Kidney (tissue), 14 donors: ENCODE measurements around the gene HPSE2. TPM values are rescaled to one million over a fixed set of nuclear protein-coding genes. Genes with fewer than 3 reads are reported as not detected.

ENCODE experiments used
- DNase-seq, 5 donors: peaks; one replicate each; pipeline ENCODE4 v3.0.0-alpha.2; 2013 to 2020
- FAIRE-seq: peaks from 2 replicates; lab custom pipeline; 2012; peaks lifted over from hg19 to GRCh38; lab: Jason Lieb, UNC
- H3K27ac ChIP-seq, 2 donors: one replicate each; pipeline ENCODE4 v1.7.0; 2013; ENCODE audit warnings: low read depth in 2 of 2, low read length in 2 of 2, inconsistent platforms in 1 of 2
- H3K27me3 ChIP-seq: one replicate; pipeline ENCODE4 v1.7.1; 2013; ENCODE audit warnings: low read length, inconsistent platforms; ENCODE audit not compliant: control insufficient read depth, insufficient read depth
- H3K36me3 ChIP-seq, 3 donors: one replicate each; pipeline versions ENCODE4 v1.7.0 to v1.7.1; 2013; ENCODE audit warnings: low read length in 3 of 3, control low read depth in 1 of 3, inconsistent platforms in 1 of 3; ENCODE audit not compliant: insufficient read depth in 3 of 3, control insufficient read depth in 2 of 3
- H3K4me1 ChIP-seq, 3 donors: one replicate each; pipeline versions ENCODE4 v1.7.0 to v1.7.1; 2013; ENCODE audit warnings: low read length in 3 of 3, inconsistent platforms in 1 of 3, low read depth in 1 of 3; ENCODE audit not compliant: control insufficient read depth in 2 of 3, insufficient read depth in 2 of 3
- H3K4me3 ChIP-seq, 3 donors: one replicate each; pipeline versions ENCODE4 v1.7.0 to v1.8.1; 2013; ENCODE audit warnings: low read length in 3 of 3, control low read depth in 1 of 3, inconsistent platforms in 1 of 3
- H3K9ac ChIP-seq, 3 donors: one replicate each; pipeline versions ENCODE4 v1.7.0 to v1.7.1; 2013; ENCODE audit warnings: low read length in 3 of 3, control low read depth in 1 of 3, inconsistent platforms in 1 of 3
- H3K9me3 ChIP-seq, 3 donors: one replicate each; pipeline versions ENCODE4 v1.7.0 to v1.7.1; 2013; ENCODE audit warnings: low read length in 3 of 3, control low read depth in 1 of 3, inconsistent platforms in 1 of 3; ENCODE audit not compliant: control insufficient read depth in 2 of 3, insufficient read depth in 1 of 3
- intact Hi-C: fragments of 100-400 bp; cut with DNase I; formaldehyde crosslinking; loops from one replicate; pipeline ENCODE4 v1.11.1; 2022
- polyA plus RNA-seq: library from polyadenylated mRNA; stranded (reverse); fragments of 350-450 nt; fragmentation: Illumina TruSeq; extraction: RNeasy Lipid Tissue Mini Kit (QIAGEN cat#74804); gene quantifications from one replicate; pipeline ENCODE4 v1.2.3, GENCODE V29; 2014; ENCODE audit warnings: low read depth, low replicate concordance; ENCODE audit not compliant: insufficient read depth
- total RNA-seq: library from RNA; stranded (reverse); fragmentation: NEBNext Ultra II Directional; extraction: Animal tissue kit (Norgen Biotek cat#: 25700); gene quantifications from one replicate; pipeline ENCODE4 v1.2.1, GENCODE V29; 2021
- TF ChIP-seq, protein P1 (sequence below): IDR thresholded peaks from 3 replicates; pipeline ENCODE4 v1.5.1; 2012; ENCODE audit warnings: mild to moderate bottlenecking, moderate library complexity, borderline replicate concordance; ENCODE audit not compliant: insufficient read depth; ENCODE audit errors: extremely low read depth
- donor health status: control.
- donor health status: control.
- donor health status: control.
- donor health status: control.
- donor health status: control.
- donor health status: DM: yes; HTN: yes; CAD: no.
- donor health status: Normal renal cell carcinoma (clear cell type).

The HPSE2 gene
- total and polyA plus RNA-seq, 2 donors from 2014 or later, result 1.4 to 3.0 TPM

- TF ChIP-seq, protein P1, sequence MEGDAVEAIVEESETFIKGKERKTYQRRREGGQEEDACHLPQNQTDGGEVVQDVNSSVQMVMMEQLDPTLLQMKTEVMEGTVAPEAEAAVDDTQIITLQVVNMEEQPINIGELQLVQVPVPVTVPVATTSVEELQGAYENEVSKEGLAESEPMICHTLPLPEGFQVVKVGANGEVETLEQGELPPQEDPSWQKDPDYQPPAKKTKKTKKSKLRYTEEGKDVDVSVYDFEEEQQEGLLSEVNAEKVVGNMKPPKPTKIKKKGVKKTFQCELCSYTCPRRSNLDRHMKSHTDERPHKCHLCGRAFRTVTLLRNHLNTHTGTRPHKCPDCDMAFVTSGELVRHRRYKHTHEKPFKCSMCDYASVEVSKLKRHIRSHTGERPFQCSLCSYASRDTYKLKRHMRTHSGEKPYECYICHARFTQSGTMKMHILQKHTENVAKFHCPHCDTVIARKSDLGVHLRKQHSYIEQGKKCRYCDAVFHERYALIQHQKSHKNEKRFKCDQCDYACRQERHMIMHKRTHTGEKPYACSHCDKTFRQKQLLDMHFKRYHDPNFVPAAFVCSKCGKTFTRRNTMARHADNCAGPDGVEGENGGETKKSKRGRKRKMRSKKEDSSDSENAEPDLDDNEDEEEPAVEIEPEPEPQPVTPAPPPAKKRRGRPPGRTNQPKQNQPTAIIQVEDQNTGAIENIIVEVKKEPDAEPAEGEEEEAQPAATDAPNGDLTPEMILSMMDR, result no peak
- DNase-seq, result no peak
- H3K4me3 ChIP-seq, result no peak overlapping the region
- no peaks in the 10 kb centered on the region for H3K36me3 ChIP-seq
- H3K4me1 ChIP-seq, result peaks cover 0 to 3% (median 0%) of the 10 kb centered on the region in 3 donors
- FAIRE-seq, result no peak
- no peaks in the 10 kb centered on the region for H3K27me3 ChIP-seq
- no peak overlapping the region for H3K9ac ChIP-seq
- intact Hi-C loops, result no loop called here
- no peak overlapping the region for H3K27ac ChIP-seq
- no peaks in the 10 kb centered on the region for H3K9me3 ChIP-seq
Measured at GRCh38 chr10:98463016-98463415, 772.6 kb downstream of the HPSE2 start.

- H3K36me3 ChIP-seq, result no peaks in the 10 kb centered on the region
- H3K9me3 ChIP-seq, result no peaks in the 10 kb centered on the region
- FAIRE-seq (no peak), DNase-seq (no peak)
- no peaks in the 10 kb centered on the region for H3K27me3 ChIP-seq
- intact Hi-C loops, result no loop called here
- no peak overlapping the region for H3K9ac ChIP-seq
- no peak overlapping the region for H3K4me3 ChIP-seq
- TF ChIP-seq, protein P1, result no peak
- H3K27ac ChIP-seq, result no peak overlapping the region
- no peaks in the 10 kb centered on the region for H3K4me1 ChIP-seq
Measured at GRCh38 chr10:98461500-98461842, 774.2 kb downstream of the HPSE2 start.

- Histone ChIP-seq H3K4me1 (no peaks in the 10 kb centered on the region), H3K36me3 (no peaks in the 10 kb centered on the region), H3K4me3 (no peak overlapping the region), H3K27ac (no peak overlapping the region), H3K9me3 (no peaks in the 10 kb centered on the region), H3K9ac (no peak overlapping the region), H3K27me3 (no peaks in the 10 kb centered on the region)
- DNase-seq (peak in 1 of 5 donors; percentile 33), FAIRE-seq (no peak)
- TF ChIP-seq, protein P1, result no peak
- intact Hi-C loops, result no loop called here
Measured at GRCh38 chr10:98460837-98461499, 774.7 kb downstream of the HPSE2 start.
